WERI-Rb-1 (cell line): ENCODE measurements around the gene PDS5B.

Experiments used
- DNase-seq: peaks from one replicate; pipeline ENCODE4 v3.0.0-alpha.2; 2020
- H3K27ac ChIP-seq: fragments of 250-450 bp; sonication (Bioruptor Pico); 2 replicates; pipeline ENCODE4 v1.5.1; 2020; ENCODE audit warnings: mild to moderate bottlenecking, moderate library complexity
- H3K27me3 ChIP-seq: fragments of 250-450 bp; sonication (Bioruptor Pico); 2 replicates; pipeline ENCODE4 v1.5.1; 2021; ENCODE audit warnings: mild to moderate bottlenecking, low read depth, moderate library complexity; ENCODE audit not compliant: insufficient read depth, severe bottlenecking
- H3K36me3 ChIP-seq: fragments of 250-450 bp; sonication (Bioruptor Pico); 2 replicates; pipeline ENCODE4 v1.5.1; 2020; ENCODE audit warnings: mild to moderate bottlenecking, moderate library complexity
- H3K4me3 ChIP-seq: 2 replicates; pipeline ENCODE4 v1.5.1; 2011; ENCODE audit warnings: low read depth, mild to moderate bottlenecking, control low read depth, low read length
- H3K9me3 ChIP-seq: fragments of 250-450 bp; sonication (Bioruptor Pico); 2 replicates; pipeline ENCODE4 v1.5.1; 2021; ENCODE audit warnings: mild to moderate bottlenecking, moderate library complexity; ENCODE audit not compliant: severe bottlenecking
- CTCF ChIP-seq: IDR thresholded peaks from 2 replicates; pipeline ENCODE4 v1.5.1; 2011; ENCODE audit warnings: low read depth, mild to moderate bottlenecking, control low read depth, inconsistent platforms, low read length

The PDS5B gene

GRCh38 chr13:32629866-32630265 is 43.6 kb downstream of the PDS5B start:
- Histone ChIP-seq H3K36me3 (peaks cover 3% of the 10 kb centered on the region; the same call in 1 of the 2 replicates), H3K9me3 (no peaks in the 10 kb centered on the region), H3K27ac (no peak overlapping the region), H3K27me3 (no peaks in the 10 kb centered on the region), H3K4me3 (no peak overlapping the region)
- no peak for TF ChIP-seq CTCF
- no peak for DNase-seq

- TF ChIP-seq CTCF: no peak
- no peaks in the 10 kb centered on the region for H3K9me3 ChIP-seq
- no peak overlapping the region for H3K27ac ChIP-seq
- no peak for DNase-seq
- H3K27me3 ChIP-seq: no peaks in the 10 kb centered on the region
- no peak overlapping the region for H3K4me3 ChIP-seq
- peaks cover 3% of the 10 kb centered on the region; the same call in 1 of the 2 replicates for H3K36me3 ChIP-seq
These were observed 46.2 kb downstream of the PDS5B start for GRCh38 chr13:32632343-32632909.

- H3K36me3 ChIP-seq: peaks cover 3% of the 10 kb centered on the region; the same call in 1 of the 2 replicates
- H3K4me3 ChIP-seq: no peak overlapping the region
- no peaks in the 10 kb centered on the region for H3K9me3 ChIP-seq
- H3K27me3 ChIP-seq: no peaks in the 10 kb centered on the region
- no peak for TF ChIP-seq CTCF
- no peak for DNase-seq
- H3K27ac ChIP-seq: no peak overlapping the region
These were observed 50.5 kb downstream of the PDS5B start for GRCh38 chr13:32636711-32637110.

GRCh38 chr13:32638739-32639138 is 52.5 kb downstream of the PDS5B start:
- no peaks in the 10 kb centered on the region for H3K27me3 ChIP-seq
- no peak for DNase-seq
- no peaks in the 10 kb centered on the region for H3K9me3 ChIP-seq
- peaks cover 3% of the 10 kb centered on the region; the same call in 1 of the 2 replicates for H3K36me3 ChIP-seq
- no peak for TF ChIP-seq CTCF
- no peak overlapping the region for H3K27ac ChIP-seq
- no peak overlapping the region for H3K4me3 ChIP-seq

GRCh38 chr13:32639502-32640105 is 53.4 kb downstream of the PDS5B start:
- no peaks in the 10 kb centered on the region for H3K36me3 ChIP-seq
- no peak overlapping the region for H3K4me3 ChIP-seq
- H3K27ac ChIP-seq: no peak overlapping the region
- peak; percentile 65 for TF ChIP-seq CTCF
- DNase-seq: peak; percentile 39
- no peaks in the 10 kb centered on the region for H3K9me3 ChIP-seq
- H3K27me3 ChIP-seq: no peaks in the 10 kb centered on the region

- no peak for TF ChIP-seq CTCF
- Histone ChIP-seq H3K27me3 (no peaks in the 10 kb centered on the region), H3K27ac (no peak overlapping the region), H3K36me3 (no peaks in the 10 kb centered on the region), H3K4me3 (no peak overlapping the region), H3K9me3 (no peaks in the 10 kb centered on the region)
- no peak for DNase-seq
These were observed 56.1 kb downstream of the PDS5B start for GRCh38 chr13:32642316-32642715.
